Esophagus mucosa (tissue), 1 donor: Measurements from ENCODE around the gene MATR3. TPM values are rescaled to one million over a fixed set of nuclear protein-coding genes. Genes with fewer than 3 reads are reported as not detected.

Source experiments
- ATAC-seq: fragments of 200-7000 bp; cut with Tn5 transposase; one replicate; pipeline ENCODE4 v1.9.1; 2020
- total RNA-seq: library from RNA; stranded (reverse); gene quantifications from one replicate; pipeline ENCODE4 v1.2.4, GENCODE V29; 2023
- donor health status: DM: yes; HTN: yes; CAD: no.

The MATR3 gene
- total RNA-seq, 1 donor from 2014 or later = 60.5 TPM

GRCh38 chr5:139272471-139273321, 20.8 kb upstream of the MATR3 start:
- ATAC-seq = no peak

GRCh38 chr5:139273322-139273571, 20.3 kb upstream of the MATR3 start:
- no peak for ATAC-seq

- ATAC-seq = peak; percentile 89
Measured at GRCh38 chr5:139273572-139274289, 19.8 kb upstream of the MATR3 start.

GRCh38 chr5:139275536-139275935, 18.0 kb upstream of the MATR3 start:
- peak; percentile 50 for ATAC-seq

GRCh38 chr5:139275956-139276355, 17.6 kb upstream of the MATR3 start:
- ATAC-seq = peak; percentile 61

- peak; percentile 64 for ATAC-seq
Measured at GRCh38 chr5:139276426-139276825, 17.1 kb upstream of the MATR3 start.

GRCh38 chr5:139277171-139277570, 16.4 kb upstream of the MATR3 start:
- no peak for ATAC-seq

GRCh38 chr5:139278540-139279274, 14.8 kb upstream of the MATR3 start:
- ATAC-seq = no peak

- no peak for ATAC-seq
Measured at GRCh38 chr5:139282197-139282557, 11.4 kb upstream of the MATR3 start.

- peak; percentile 42 for ATAC-seq
Measured at GRCh38 chr5:139283252-139284166, 10.0 kb upstream of the MATR3 start.

GRCh38 chr5:139284295-139284694, 9.2 kb upstream of the MATR3 start:
- no peak for ATAC-seq

GRCh38 chr5:139285651-139286392, 7.7 kb upstream of the MATR3 start:
- no peak for ATAC-seq

- ATAC-seq = peak; percentile 45
Measured at GRCh38 chr5:139287890-139288635, 5.5 kb upstream of the MATR3 start.

GRCh38 chr5:139291051-139291450, 2.5 kb upstream of the MATR3 start:
- no peak for ATAC-seq

- no peak for ATAC-seq
Measured at GRCh38 chr5:139293202-139293506, 386 bp upstream of the MATR3 start.

- peak; percentile 2 for ATAC-seq
Measured at GRCh38 chr5:139294374-139295165, 1.0 kb downstream of the MATR3 start.

GRCh38 chr5:139295346-139296057, 2.0 kb downstream of the MATR3 start:
- no peak for ATAC-seq

- no peak for ATAC-seq
Measured at GRCh38 chr5:139296198-139296597, 2.7 kb downstream of the MATR3 start.

- no peak for ATAC-seq
Measured at GRCh38 chr5:139296862-139297326, 3.4 kb downstream of the MATR3 start.
